Measurements from ENCODE around the gene ZG16B. TPM values are rescaled to one million over a fixed set of nuclear protein-coding genes. Genes with fewer than 3 reads are reported as not detected.

Gene ZG16B
- total RNA-seq, 1 experiment from 2014 or later: 0.47 TPM

- DNase-seq (ENCODE audit: low read depth): no peak
Measured at GRCh38 chr16:2842340-2843000, 12.4 kb downstream of the ZG16B start.

- DNase-seq (ENCODE audit: low read depth): no peak
Measured at GRCh38 chr16:2843526-2843925, 13.4 kb downstream of the ZG16B start.

DNA sequence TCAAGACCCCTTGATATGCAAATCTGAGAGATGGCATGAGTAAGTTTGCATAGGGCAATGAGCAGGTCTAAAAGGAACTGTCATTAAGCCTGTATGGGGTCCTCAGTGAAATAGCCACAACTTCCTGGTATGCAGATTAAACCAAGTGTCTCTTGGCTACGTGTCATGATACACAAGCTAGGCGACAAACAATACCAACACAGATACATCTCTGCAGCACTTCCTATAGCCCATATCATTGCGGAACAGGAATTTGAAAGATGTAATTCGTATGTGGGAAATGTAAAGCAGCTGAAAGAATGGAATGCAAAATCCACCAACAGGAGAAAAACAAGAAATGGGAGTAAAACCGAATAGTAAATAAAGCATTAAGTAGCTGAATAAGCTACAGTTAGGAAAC, 15.0 kb downstream of the ZG16B start:
- DNase-seq (ENCODE audit: low read depth): no peak

- peak; percentile 92 for DNase-seq (ENCODE audit: low read depth)
Measured at GRCh38 chr16:2846511-2847310, 16.6 kb downstream of the ZG16B start.

- no peak for DNase-seq (ENCODE audit: low read depth)
Measured at GRCh38 chr16:2848933-2849725, 19.0 kb downstream of the ZG16B start.

- no peak for DNase-seq (ENCODE audit: low read depth)
Measured at GRCh38 chr16:2852003-2852730, 22.1 kb downstream of the ZG16B start.

- DNase-seq (ENCODE audit: low read depth): no peak
Measured at GRCh38 chr16:2852731-2853507, 22.8 kb downstream of the ZG16B start.

- no peak for DNase-seq (ENCODE audit: low read depth)
Measured at GRCh38 chr16:2853531-2854073, 23.5 kb downstream of the ZG16B start.

DNA sequence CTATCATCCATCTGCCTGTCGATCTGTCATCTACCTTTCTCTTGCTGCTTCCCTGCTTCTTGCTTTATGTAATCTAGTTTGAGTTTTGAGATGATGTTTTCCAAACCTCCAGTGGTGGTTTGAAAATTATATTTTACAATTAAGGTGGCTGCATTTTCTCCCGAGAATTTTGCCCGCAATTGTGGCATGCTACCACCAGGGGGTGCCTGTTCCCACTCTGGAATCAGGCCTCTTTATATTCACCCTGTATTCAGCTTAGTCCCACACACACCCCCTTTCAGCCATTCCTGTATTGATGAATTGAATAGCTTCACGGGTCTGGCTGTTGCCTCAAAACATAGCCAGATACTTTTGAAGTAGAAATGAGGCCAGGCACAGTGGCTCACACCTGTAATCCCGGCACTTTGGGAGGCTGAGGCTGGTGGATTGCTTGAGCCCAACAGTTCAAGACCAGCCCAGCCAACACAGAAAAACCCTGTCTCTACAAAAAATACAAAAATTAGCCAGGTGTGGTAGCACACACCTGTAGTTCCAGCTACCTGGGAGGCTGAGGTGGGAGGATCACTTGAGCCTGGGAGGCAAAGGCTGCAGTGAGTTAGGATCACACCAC, 24.7 kb downstream of the ZG16B start:
- no peak for DNase-seq (ENCODE audit: low read depth)

- DNase-seq (ENCODE audit: low read depth): no peak
Measured at GRCh38 chr16:2855536-2855935, 25.4 kb downstream of the ZG16B start.

- no peak for DNase-seq (ENCODE audit: low read depth)
Measured at GRCh38 chr16:2856061-2856670, 26.1 kb downstream of the ZG16B start.

DNA sequence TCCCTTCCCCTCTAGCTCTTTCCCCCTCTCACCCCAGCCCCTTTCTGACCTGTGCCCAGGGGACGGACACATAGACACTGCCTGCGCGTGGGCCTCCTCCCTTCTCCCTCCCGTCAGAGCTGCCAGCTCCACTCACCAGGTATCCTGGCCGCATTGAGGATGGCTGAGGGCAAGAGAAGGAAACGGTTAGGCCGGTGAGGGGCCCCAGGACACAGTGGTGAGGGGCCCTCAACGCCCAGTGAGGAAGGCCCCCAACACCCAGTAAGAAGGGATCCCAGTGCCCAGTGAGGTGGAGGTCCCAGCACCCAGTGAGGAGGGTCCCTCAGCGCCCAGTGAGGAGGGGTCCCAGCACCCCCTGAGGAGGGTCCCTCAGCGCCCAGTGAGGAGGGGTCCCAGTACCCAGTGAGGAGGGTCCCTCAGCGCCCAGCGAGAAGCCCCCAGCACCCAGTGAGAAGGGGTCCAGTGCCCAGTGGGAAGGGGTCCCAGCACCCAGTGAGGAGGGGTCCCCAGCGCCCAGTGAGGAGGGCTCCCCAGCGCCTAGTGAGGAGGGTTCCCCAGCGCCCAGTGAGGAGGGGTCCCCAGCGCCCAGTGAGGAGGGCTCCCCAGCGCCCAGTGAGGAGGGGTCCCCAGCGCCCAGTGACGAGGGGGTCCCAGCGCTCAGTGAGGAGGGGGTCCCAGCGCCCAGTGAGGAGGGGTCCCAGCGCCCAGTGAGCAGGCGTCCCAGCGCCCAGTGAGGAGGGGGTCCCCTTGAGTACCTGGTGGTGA, 26.8 kb downstream of the ZG16B start:
- DNase-seq (ENCODE audit: low read depth): no peak

DNA sequence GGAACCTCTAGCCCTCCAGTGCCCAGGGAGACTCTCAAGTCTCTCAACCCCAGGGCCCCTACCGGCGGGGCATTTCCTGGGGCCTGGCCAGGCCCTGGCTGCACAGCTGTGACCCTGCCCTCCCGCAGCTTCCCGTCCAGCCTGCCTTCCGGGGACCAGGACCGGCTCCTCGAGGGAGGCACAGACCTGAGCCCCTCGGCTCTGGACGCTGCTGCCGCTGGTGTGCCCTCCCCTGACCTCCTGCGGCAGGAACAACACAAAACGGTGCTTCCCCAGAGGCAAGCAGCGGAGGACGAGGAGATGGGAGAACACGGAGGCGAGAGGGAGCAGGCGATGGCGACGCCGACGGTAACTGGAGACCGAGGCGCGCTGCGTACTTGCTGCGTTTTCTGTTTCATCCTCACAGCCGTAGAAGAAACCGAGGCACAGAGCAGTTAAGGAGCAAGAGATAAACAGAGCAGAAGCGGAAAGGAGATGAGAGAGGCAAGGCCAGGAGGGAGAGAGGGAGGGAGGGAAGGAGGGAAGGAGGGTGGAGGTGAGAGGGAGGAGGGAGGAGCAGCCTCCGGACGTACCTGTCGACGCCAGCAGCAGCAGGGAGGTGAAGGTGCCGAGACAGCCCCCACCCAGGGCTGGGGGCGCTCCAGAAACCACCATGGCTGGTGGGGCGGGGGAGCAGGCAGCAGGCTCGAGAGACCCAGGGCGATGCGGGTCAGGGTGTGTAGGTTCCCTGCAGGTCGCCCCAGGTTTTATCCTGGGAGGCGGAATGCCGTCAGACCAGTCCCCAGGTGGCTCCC, 27.5 kb downstream of the ZG16B start, which contains the start of gene PRSS22:
TSS of gene PRSS22 (minus strand) at position 720 of the 794 bp plus-strand sequence. CDS start at position 654, 66 bp downstream.
- no peak for DNase-seq (ENCODE audit: low read depth)

DNA sequence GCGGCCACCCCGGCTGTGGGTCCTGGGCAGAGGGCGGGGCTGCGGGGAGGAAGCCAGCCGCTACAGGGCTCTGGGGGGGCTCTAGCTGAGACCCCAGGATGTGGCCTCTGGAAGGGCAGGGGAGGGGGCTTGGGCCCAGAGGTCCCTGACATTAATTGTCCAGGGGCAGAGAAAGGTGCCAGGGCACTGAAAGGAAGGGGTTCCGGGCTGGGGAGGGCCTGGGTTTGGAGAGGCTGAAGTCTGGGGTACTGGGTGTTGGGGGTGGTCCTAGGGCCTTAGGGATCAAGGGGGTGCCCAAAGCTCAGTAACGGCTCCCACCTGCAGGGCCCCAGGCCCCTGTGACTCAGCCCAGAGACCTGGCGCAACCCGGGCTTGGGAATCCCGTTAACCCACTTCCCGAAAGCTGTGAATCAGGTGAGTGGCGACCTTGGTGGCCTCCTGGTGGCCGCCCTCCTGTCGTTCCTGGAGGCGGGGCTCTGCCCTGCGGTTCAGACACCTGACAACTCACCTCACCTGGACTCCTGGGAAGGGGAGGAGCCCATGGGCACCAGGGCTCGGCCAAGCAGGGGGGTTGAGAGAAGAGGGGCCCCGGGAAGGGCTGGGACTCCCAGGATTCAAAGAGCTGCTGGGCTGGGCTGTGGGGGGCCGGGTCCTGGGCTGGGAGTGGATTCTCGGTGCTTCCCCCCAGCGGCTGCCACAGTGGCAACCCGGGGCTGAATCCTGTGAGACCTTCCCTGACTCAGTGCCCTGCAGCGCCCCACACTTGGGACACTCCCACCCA, 28.3 kb downstream of the ZG16B start:
- DNase-seq (ENCODE audit: low read depth): no peak

GRCh38 chr16:2859686-2860265, 29.7 kb downstream of the ZG16B start:
- no peak for DNase-seq (ENCODE audit: low read depth)

GRCh38 chr16:2860826-2861567, 30.9 kb downstream of the ZG16B start:
- DNase-seq (ENCODE audit: low read depth): peak; percentile 58
